H9 (cell line): ENCODE measurements around the gene LYSET. TPM values are rescaled to one million over a fixed set of nuclear protein-coding genes. Genes with fewer than 3 reads are reported as not detected.

ENCODE experiments used
- DNase-seq: peaks from one replicate; pipeline ENCODE4 v3.0.0-alpha.2; 2017
- H2AFZ ChIP-seq: one replicate; pipeline ENCODE4 v1.6.1; 2013; ENCODE audit warnings: mild to moderate bottlenecking, low read length, control low read depth, moderate library complexity
- H2AK5ac ChIP-seq: 2 replicates; pipeline ENCODE4 v1.6.1; 2013; ENCODE audit warnings: low read length, control low read depth, mixed read lengths; ENCODE audit not compliant: insufficient read length
- H2BK120ac ChIP-seq: one replicate; pipeline ENCODE4 v1.6.1; 2013; ENCODE audit warnings: low read depth, mild to moderate bottlenecking, low read length, control low read depth, inconsistent platforms; ENCODE audit not compliant: poor library complexity, severe bottlenecking
- H2BK12ac ChIP-seq: 2 replicates; pipeline ENCODE4 v1.6.1; 2013; ENCODE audit warnings: low read length, control low read depth, mixed read lengths, low read depth; ENCODE audit not compliant: insufficient read length
- H2BK15ac ChIP-seq: 2 replicates; pipeline ENCODE4 v1.6.1; 2013; ENCODE audit warnings: low read depth, low read length, control low read depth
- H2BK20ac ChIP-seq: one replicate; pipeline ENCODE4 v1.6.1; 2013; ENCODE audit warnings: low read depth, mild to moderate bottlenecking, low read length, control low read depth, inconsistent platforms; ENCODE audit not compliant: poor library complexity, severe bottlenecking
- H2BK5ac ChIP-seq: 2 replicates; pipeline ENCODE4 v1.6.1; 2013; ENCODE audit warnings: low read length, control low read depth, mixed read lengths; ENCODE audit not compliant: insufficient read length
- H3K14ac ChIP-seq: 2 replicates; pipeline ENCODE4 v1.6.1; 2013; ENCODE audit warnings: low read length, control low read depth; ENCODE audit not compliant: insufficient read depth
- H3K18ac ChIP-seq: 2 replicates; pipeline ENCODE4 v1.6.1; 2013; ENCODE audit warnings: low read depth, mild to moderate bottlenecking, mixed read lengths, low read length, control low read depth; ENCODE audit not compliant: insufficient read length
- H3K23ac ChIP-seq: 2 replicates; pipeline ENCODE4 v1.6.1; 2013; ENCODE audit warnings: low read length, control low read depth, mixed read lengths, low read depth; ENCODE audit not compliant: insufficient read length
- H3K23me2 ChIP-seq: 2 replicates; pipeline ENCODE4 v1.6.1; 2013; ENCODE audit warnings: low read depth, mild to moderate bottlenecking, mixed read lengths, low read length, control low read depth; ENCODE audit not compliant: insufficient read length, poor library complexity, severe bottlenecking
- H3K27ac ChIP-seq: 2 replicates; pipeline ENCODE4 v1.5.1; 2013; ENCODE audit warnings: low read length, control low read depth, mixed read lengths, low read depth; ENCODE audit not compliant: insufficient read length
- H3K27me3 ChIP-seq: 2 replicates; pipeline ENCODE4 v1.6.1; 2013; ENCODE audit warnings: low read length, control low read depth, inconsistent platforms; ENCODE audit not compliant: insufficient read depth
- H3K4ac ChIP-seq: 2 replicates; pipeline ENCODE4 v1.6.1; 2013; ENCODE audit warnings: low read depth, mild to moderate bottlenecking, control low read depth, inconsistent platforms, low read length, moderate library complexity
- H3K4me1 ChIP-seq: 2 replicates; pipeline ENCODE4 v1.6.1; 2013; ENCODE audit warnings: low read length, control low read depth, inconsistent platforms; ENCODE audit not compliant: insufficient read depth
- H3K4me2 ChIP-seq: 2 replicates; pipeline ENCODE4 v1.6.1; 2013; ENCODE audit warnings: low read length, control low read depth, mixed read lengths; ENCODE audit not compliant: insufficient read length, insufficient read depth
- H3K56ac ChIP-seq: 2 replicates; pipeline ENCODE4 v1.6.1; 2013; ENCODE audit warnings: low read depth, mild to moderate bottlenecking, mixed read lengths, low read length, control low read depth; ENCODE audit not compliant: insufficient read length
- H3K79me1 ChIP-seq: 2 replicates; pipeline ENCODE4 v1.6.1; 2013; ENCODE audit warnings: low read depth, mild to moderate bottlenecking, moderate library complexity, low read length, control low read depth, inconsistent platforms; ENCODE audit not compliant: insufficient read depth, poor library complexity, severe bottlenecking
- H3K79me2 ChIP-seq: 2 replicates; pipeline ENCODE4 v1.6.1; 2013; ENCODE audit warnings: low read length, control low read depth, inconsistent platforms; ENCODE audit not compliant: insufficient read depth
- H3K9ac ChIP-seq: 2 replicates; pipeline ENCODE4 v1.6.1; 2013; ENCODE audit warnings: low read length, control low read depth, mixed read lengths; ENCODE audit not compliant: insufficient read length; ENCODE audit errors: extremely low read depth
- H3K9me3 ChIP-seq: one replicate; pipeline ENCODE4 v1.6.1; 2013; ENCODE audit warnings: low read depth, low read length, inconsistent platforms; ENCODE audit not compliant: control insufficient read depth
- H3T11ph ChIP-seq: one replicate; pipeline ENCODE4 v1.6.1; 2013; ENCODE audit warnings: mild to moderate bottlenecking, low read length, control low read depth, inconsistent platforms
- H4K20me1 ChIP-seq: one replicate; pipeline ENCODE4 v1.6.1; 2013; ENCODE audit not compliant: control insufficient read depth, insufficient read length, insufficient read depth
- H4K5ac ChIP-seq: 2 replicates; pipeline ENCODE4 v1.6.1; 2013; ENCODE audit warnings: low read depth, mild to moderate bottlenecking, mixed read lengths, low read length, control low read depth; ENCODE audit not compliant: insufficient read length
- H4K8ac ChIP-seq: replicated peaks from 2 replicates; pipeline ENCODE4 v1.6.1; 2013; ENCODE audit warnings: low read length, control low read depth, mixed read lengths, low read depth; ENCODE audit not compliant: insufficient read length
- H4K91ac ChIP-seq: 2 replicates; pipeline ENCODE4 v1.6.1; 2013; ENCODE audit warnings: low read depth, mild to moderate bottlenecking, moderate library complexity, mixed read lengths, low read length, control low read depth; ENCODE audit not compliant: insufficient read length
- H3K27ac Mint-ChIP-seq, 3 experiments: 2 replicates in 2 of 3; 3 replicates in 1 of 3; pipeline ENCODE4 v1.8.0; 2020 to 2021; ENCODE audit warnings: mixed read lengths in 3 of 3, mild to moderate bottlenecking in 1 of 3, moderate library complexity in 1 of 3
- H3K27me3 Mint-ChIP-seq: 2 replicates; pipeline ENCODE4 v1.8.0; 2021; ENCODE audit warnings: low read depth, mild to moderate bottlenecking, moderate library complexity, mixed read lengths
- H3K36me3 Mint-ChIP-seq, 3 experiments: 2 replicates in 2 of 3; 3 replicates in 1 of 3; pipeline ENCODE4 v1.8.0; 2020 to 2021; ENCODE audit warnings: low read depth in 3 of 3, mixed read lengths in 3 of 3; ENCODE audit not compliant: insufficient read depth in 1 of 3
- H3K4me1 Mint-ChIP-seq, 2 experiments: 2 replicates each; pipeline ENCODE4 v1.8.0; 2020; ENCODE audit warnings: mixed read lengths in 2 of 2
- H3K4me3 Mint-ChIP-seq, 2 experiments: 2 replicates in 1 of 2; 3 replicates in 1 of 2; pipeline ENCODE4 v1.8.0; 2020 to 2021; ENCODE audit warnings: mild to moderate bottlenecking in 2 of 2, mixed read lengths in 2 of 2, moderate library complexity in 1 of 2
- H3K9me3 Mint-ChIP-seq, 2 experiments: 2 replicates in 1 of 2; 3 replicates in 1 of 2; pipeline ENCODE4 v1.8.0; 2020; ENCODE audit warnings: mild to moderate bottlenecking in 2 of 2, mixed read lengths in 2 of 2, moderate library complexity in 1 of 2
- CTCF ChIP-seq: fragments of 200-600 bp; sonication (generic); conservative IDR thresholded peaks from 3 replicates; pipeline ENCODE4 v1.8.0; 2021; ENCODE audit warnings: antibody characterized with exemption, mild to moderate bottlenecking
- WGBS: extraction: QIAGEN DNeasy Blood & Tissue Kit; methylation state at CpG from one replicate; pipeline ENCODE4 v1.1.7; 2013; ENCODE audit warnings: missing lambda C conversion rate, low lambda C conversion rate, mixed read lengths; ENCODE audit not compliant: insufficient read length; ENCODE audit errors: extremely low coverage; 5-methylcytosine and 5-hydroxymethylcytosine counted together
- total RNA-seq: library from RNA; stranded (reverse); gene quantifications from 2 replicates; pipeline ENCODE4 v1.2.1, GENCODE V29; 2021

Gene LYSET
- total RNA-seq, 1 experiment from 2014 or later, result 26.1 TPM

DNA sequence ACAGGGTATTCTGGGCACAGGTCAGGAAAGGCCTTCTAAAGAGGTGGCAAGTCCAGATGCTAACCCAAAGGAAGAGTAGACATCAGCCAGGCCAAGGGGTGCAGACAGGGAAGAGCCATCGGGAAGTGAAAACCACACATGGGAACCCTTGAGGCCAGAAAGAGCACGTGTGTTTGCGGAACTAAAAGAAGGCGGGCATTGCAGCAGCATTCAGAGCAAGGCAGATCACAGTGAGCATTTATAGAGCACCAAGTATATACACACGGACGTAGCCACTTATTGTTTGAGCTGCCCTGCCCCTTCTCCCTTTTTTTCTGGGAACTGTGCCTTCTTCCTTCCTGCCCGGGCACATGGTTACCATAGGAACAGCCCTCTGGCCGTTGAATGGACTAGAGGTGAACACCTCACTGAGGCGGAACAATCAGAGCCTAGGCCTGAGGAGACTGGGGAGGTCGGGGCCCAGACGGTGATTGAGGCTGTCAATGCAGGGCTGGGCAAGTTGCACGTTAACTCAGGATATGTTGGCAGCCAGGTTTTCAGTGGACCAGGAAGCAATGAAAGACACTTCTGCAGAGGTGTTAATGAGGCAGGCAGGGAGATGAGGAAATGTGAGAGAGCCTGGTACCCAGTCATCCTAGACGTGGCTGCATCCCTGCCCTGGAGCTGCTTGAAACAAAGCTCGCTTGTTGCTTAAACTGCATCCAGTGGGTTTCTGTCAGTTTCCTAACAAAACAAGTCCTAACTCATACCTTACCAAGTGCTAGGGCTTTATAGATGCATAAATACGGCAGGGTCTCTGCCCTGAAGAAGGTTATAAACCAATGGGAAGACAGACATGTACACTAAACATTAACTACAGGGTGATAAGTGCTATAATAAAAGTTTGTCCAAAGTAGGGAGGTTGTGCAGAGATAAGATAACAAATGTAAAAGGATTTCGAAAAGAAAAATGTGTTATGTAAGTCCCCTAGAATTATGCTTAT is 34.6 kb upstream of the LYSET start:
- no peak overlapping the region for H2AK5ac ChIP-seq
- no peak overlapping the region for H3T11ph ChIP-seq
- no peak overlapping the region for H3K18ac ChIP-seq
- H3K4me2 ChIP-seq, result no peak overlapping the region
- Mint-ChIP-seq H3K27ac (no peak overlapping the region), H3K36me3 (no peaks in the 10 kb centered on the region), H3K4me3 (no peak overlapping the region), H3K9me3 (no peaks in the 10 kb centered on the region), H3K27me3 (no peaks in the 10 kb centered on the region; the same call in 1 of the 2 replicates), H3K4me1 (peaks cover 2 to 11% of the 10 kb centered on the region in 2 experiments; a peak in 3 of 4 replicates)
- no peaks in the 10 kb centered on the region for H3K9me3 ChIP-seq
- H2BK5ac ChIP-seq, result no peak overlapping the region
- H3K79me2 ChIP-seq, result no peaks in the 10 kb centered on the region
- H3K56ac ChIP-seq, result no peak overlapping the region
- no peaks in the 10 kb centered on the region for H3K23me2 ChIP-seq
- no peak overlapping the region for H4K91ac ChIP-seq
- H3K4ac ChIP-seq, result no peak overlapping the region
- H3K27me3 ChIP-seq, result no peaks in the 10 kb centered on the region
- no peak overlapping the region for H2BK120ac ChIP-seq
- no peak for TF ChIP-seq CTCF
- DNase-seq, result no peak
- H2AFZ ChIP-seq, result no peak overlapping the region
- no peaks in the 10 kb centered on the region for H4K20me1 ChIP-seq
- no peak overlapping the region for H2BK20ac ChIP-seq
- no peak overlapping the region for H3K23ac ChIP-seq
- no CpG with 5 or more reads among the region's 16 CpGs for WGBS
- no peaks in the 10 kb centered on the region; the same call in 1 of the 2 replicates for H3K4me1 ChIP-seq
- H3K9ac ChIP-seq, result no peak overlapping the region
- no peak overlapping the region for H4K8ac ChIP-seq
- H2BK12ac ChIP-seq, result no peak overlapping the region
- H4K5ac ChIP-seq, result no peak overlapping the region
- no peak overlapping the region for H2BK15ac ChIP-seq
- no peaks in the 10 kb centered on the region for H3K79me1 ChIP-seq
- no peak overlapping the region for H3K14ac ChIP-seq
- H3K27ac ChIP-seq, result no peak overlapping the region
